ENCODE data around the gene BFSP2.

GRCh38 chr3:133463347-133463860, 63.5 kb downstream of the BFSP2 start:
- TF ChIP-seq CTCF (conservative IDR thresholded peaks at IDR 0.05; ENCODE audit: low read length), result no peak
- no peak for TF ChIP-seq EZH2phosphoT487 (IDR thresholded peaks at IDR 0.05; ENCODE audit: borderline replicate concordance)
